IPS-15b (cell line): ENCODE data around the gene INTS4.
"Not testable (repeated sequence)": the region's sequence is repeated elsewhere in the genome, so short reads cannot be mapped to it uniquely, and the experiment has no call there.

Source experiments
- H3K27me3 ChIP-seq: one replicate; pipeline ENCODE4 v1.6.1; 2013; ENCODE audit warnings: low read length; ENCODE audit not compliant: control insufficient read depth, insufficient read depth
- H3K36me3 ChIP-seq: one replicate; pipeline ENCODE4 v1.6.1; 2013; ENCODE audit warnings: low read length; ENCODE audit not compliant: control insufficient read depth, insufficient read depth
- H3K4me1 ChIP-seq: one replicate; pipeline ENCODE4 v1.6.1; 2013; ENCODE audit warnings: mild to moderate bottlenecking, low read length; ENCODE audit not compliant: control insufficient read depth, insufficient read depth
- H3K4me3 ChIP-seq: one replicate; pipeline ENCODE4 v1.5.1; 2013; ENCODE audit warnings: low read depth, low read length
- H3K9ac ChIP-seq: one replicate; pipeline ENCODE4 v1.6.1; 2013; ENCODE audit warnings: low read depth, mild to moderate bottlenecking, low read length
- H3K9me3 ChIP-seq: one replicate; pipeline ENCODE4 v1.6.1; 2013; ENCODE audit warnings: mild to moderate bottlenecking, low read length; ENCODE audit not compliant: control insufficient read depth, insufficient read depth

Gene INTS4

DNA sequence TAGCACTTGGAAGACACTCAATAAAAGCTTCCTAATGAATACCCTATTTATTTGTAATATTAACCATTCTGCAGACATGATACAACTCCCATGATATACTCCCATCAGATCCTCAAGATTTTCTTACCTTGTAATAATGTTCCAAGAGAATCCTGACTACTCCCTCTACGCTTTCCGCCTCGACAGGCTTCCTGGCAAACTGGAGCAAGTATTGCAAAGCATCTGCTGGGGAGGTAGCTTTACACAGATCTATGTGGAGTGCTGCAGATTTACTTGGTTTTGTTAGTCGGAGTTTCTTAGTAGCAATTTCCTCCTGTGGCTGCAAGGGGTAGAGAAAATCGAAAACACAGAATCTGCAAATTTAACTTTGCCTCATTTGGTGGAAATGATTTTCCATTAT is 3.5 kb downstream of the INTS4 start:
- no peak overlapping the region for H3K4me3 ChIP-seq
- H3K4me1 ChIP-seq = peaks cover 3% of the 10 kb centered on the region
- H3K36me3 ChIP-seq = peaks cover 3% of the 10 kb centered on the region
- no peak overlapping the region for H3K9ac ChIP-seq
- no peaks in the 10 kb centered on the region for H3K27me3 ChIP-seq
- H3K9me3 ChIP-seq = no peaks in the 10 kb centered on the region

DNA sequence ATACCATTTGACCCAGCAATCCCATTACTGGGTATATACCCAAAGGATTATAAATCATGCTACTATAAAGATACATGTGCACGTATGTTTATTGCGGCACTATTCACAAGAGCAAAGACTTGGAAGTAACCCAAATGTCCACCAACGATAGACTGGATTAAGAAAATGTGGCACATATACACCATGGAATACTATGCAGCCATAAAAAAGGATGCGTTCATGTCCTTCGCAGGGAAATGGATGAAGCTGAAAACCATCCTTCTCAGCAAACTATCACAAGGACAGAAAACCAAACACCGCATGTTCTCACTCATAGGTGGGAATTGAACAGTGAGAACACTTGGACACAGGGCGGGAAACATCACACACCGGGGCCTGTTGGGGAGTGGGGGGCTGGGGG is 8.0 kb downstream of the INTS4 start:
- H3K9me3 ChIP-seq, H3K36me3 ChIP-seq, H3K9ac ChIP-seq, H3K4me3 ChIP-seq, H3K4me1 ChIP-seq, H3K27me3 ChIP-seq: not testable (repeated sequence)

DNA sequence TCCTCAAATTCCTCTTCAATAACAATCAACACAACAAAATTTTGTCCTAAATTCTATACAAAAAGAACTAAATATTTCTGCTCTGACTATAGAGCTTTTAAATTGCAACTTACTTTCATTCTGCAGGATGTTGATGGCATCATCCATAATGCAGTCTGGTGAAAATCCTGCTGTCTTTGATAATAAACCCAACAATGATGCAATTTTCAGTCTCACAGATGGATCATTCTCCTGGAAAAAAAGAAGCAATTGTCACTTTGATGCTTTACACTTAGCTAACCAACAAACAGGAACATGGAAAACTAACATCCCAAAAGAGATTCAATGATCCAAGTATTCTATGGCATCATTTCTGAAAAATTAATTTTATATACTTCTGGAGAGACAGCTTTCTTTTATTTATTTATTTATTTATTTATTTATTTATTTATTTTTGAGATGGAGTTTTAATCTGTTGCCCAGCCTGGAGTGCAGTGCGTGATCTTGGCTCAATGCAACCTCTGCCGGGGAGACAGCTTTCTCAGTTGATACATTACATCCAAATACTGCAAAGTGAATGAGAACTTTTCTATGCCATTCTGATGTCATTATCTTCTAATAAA is 13.0 kb downstream of the INTS4 start:
- Histone ChIP-seq H3K4me3 (no peak overlapping the region), H3K9me3 (no peaks in the 10 kb centered on the region), H3K4me1 (no peaks in the 10 kb centered on the region), H3K36me3 (peaks cover 6% of the 10 kb centered on the region), H3K9ac (no peak overlapping the region), H3K27me3 (no peaks in the 10 kb centered on the region)

GRCh38 chr11:77968337-77968736 is 26.1 kb downstream of the INTS4 start:
- H3K9me3 ChIP-seq = no peaks in the 10 kb centered on the region
- H3K4me1 ChIP-seq = no peaks in the 10 kb centered on the region
- H3K36me3 ChIP-seq = peaks cover 5% of the 10 kb centered on the region
- H3K4me3 ChIP-seq = no peak overlapping the region
- H3K9ac ChIP-seq = no peak overlapping the region
- H3K27me3 ChIP-seq = no peaks in the 10 kb centered on the region

DNA sequence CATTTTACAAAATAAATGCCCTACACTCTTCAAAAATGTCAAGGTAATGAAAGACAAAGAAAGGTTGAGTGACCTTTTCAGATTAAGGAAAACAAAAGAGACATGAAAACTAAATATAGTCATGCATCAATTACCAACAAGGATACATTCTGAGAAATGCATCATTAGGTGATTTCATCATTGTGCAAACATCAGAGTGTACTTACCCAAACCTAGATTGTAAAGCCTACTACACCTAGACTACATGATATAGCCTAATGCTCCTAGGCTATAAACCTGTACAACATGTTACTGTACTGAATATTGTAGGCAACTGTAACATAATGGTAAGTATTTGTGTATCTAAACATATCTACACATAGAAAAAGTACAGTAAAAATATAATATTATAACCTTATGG is 26.7 kb downstream of the INTS4 start:
- peaks cover 5% of the 10 kb centered on the region for H3K36me3 ChIP-seq
- H3K27me3 ChIP-seq = no peaks in the 10 kb centered on the region
- no peaks in the 10 kb centered on the region for H3K9me3 ChIP-seq
- no peaks in the 10 kb centered on the region for H3K4me1 ChIP-seq
- H3K4me3 ChIP-seq = no peak overlapping the region
- no peak overlapping the region for H3K9ac ChIP-seq

DNA sequence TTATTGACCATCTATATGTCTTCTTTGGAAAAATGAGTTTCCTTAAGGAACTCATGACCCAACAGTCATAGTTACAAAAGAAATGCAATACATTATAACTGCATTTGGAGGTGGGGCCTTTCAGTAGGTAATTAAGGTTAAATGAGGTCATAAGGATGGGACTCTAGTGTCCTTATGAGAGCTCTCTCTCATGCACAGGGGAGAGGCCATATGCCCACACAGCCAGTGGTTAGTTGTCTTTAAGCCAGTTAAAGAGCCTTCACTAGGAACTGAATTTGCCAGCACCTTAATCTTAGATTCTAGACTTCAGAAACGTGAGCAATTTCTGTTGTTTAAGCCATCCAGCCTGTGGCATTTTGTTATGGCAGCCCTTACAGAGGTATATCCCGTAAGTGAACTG is 27.3 kb downstream of the INTS4 start:
- Histone ChIP-seq H3K27me3 (no peaks in the 10 kb centered on the region), H3K4me3 (no peak overlapping the region), H3K9me3 (no peaks in the 10 kb centered on the region), H3K4me1 (no peaks in the 10 kb centered on the region), H3K36me3 (peaks cover 5% of the 10 kb centered on the region), H3K9ac (no peak overlapping the region)

DNA sequence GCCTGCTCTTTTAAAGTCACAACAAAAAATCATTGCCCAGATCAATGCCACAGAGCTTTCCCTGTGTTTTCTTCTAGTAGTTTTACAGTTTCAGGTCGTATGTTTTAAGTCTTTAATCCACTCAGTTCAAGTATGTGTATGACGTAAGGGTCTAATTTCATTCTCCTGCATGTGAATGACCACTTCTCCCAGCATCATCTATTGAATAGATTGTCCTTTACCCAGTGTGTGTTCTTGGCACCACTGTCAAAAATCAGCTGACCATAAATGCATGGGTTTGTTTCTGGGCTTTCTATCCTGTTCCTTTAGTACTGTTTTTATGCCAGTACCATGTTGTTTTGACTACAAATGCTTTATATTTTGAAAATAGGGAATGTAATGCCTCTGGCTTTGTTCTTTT is 28.1 kb downstream of the INTS4 start:
- Histone ChIP-seq H3K9me3 (no peaks in the 10 kb centered on the region), H3K4me3 (no peak overlapping the region), H3K36me3 (peaks cover 5% of the 10 kb centered on the region), H3K9ac (no peak overlapping the region), H3K4me1 (no peaks in the 10 kb centered on the region), H3K27me3 (no peaks in the 10 kb centered on the region)

DNA sequence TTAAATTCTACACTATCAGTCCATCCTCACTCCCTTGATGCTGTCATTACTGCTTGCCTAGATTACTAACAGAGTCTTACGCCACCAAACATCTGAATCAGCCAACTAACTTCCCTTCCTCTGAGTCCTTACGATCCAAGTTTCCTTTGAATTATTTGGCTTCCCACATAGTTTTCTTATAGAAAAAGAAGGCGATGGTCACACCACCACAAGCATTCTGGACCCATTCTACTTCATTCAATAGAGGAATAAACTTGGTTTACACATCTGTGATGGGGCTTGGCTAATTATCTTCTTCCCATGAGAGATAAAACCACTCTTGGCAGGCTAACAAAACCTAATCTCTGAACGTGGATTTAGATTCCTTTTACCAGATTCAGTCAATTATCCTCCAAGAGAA is 35.0 kb downstream of the INTS4 start:
- Histone ChIP-seq H3K4me1 (no peaks in the 10 kb centered on the region), H3K9me3 (no peaks in the 10 kb centered on the region), H3K9ac (no peak overlapping the region), H3K27me3 (no peaks in the 10 kb centered on the region), H3K36me3 (no peaks in the 10 kb centered on the region), H3K4me3 (no peak overlapping the region)

- not testable (repeated sequence) for H3K9me3 ChIP-seq, H3K9ac ChIP-seq, H3K36me3 ChIP-seq, H3K4me3 ChIP-seq, H3K27me3 ChIP-seq, H3K4me1 ChIP-seq
Measured at GRCh38 chr11:77958583-77959177, 35.8 kb downstream of the INTS4 start.

DNA sequence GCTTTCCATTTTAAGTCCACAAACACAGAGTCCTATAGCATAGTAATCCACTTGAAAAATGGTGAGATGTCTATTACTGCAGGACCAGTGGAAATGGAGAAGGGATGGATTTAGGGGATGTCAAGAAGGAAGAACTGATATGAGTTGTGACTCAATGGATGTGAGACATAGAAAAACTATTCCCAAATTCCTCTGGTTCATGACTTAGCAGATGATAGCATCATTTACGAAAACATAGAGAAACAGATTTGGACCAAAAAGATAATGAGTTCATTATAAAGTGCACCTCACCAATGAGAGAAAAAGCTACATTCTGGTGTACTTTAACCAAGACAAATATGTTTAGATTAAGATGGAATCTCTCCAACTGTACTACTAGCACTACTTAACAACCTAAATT is 51.2 kb downstream of the INTS4 start:
- H3K4me1 ChIP-seq, H3K27me3 ChIP-seq, H3K4me3 ChIP-seq, H3K9me3 ChIP-seq, H3K36me3 ChIP-seq, H3K9ac ChIP-seq: not testable (repeated sequence)

- not testable (repeated sequence) for H3K27me3 ChIP-seq, H3K9ac ChIP-seq, H3K4me1 ChIP-seq, H3K9me3 ChIP-seq, H3K36me3 ChIP-seq, H3K4me3 ChIP-seq
Measured at GRCh38 chr11:77942465-77942864, 52.0 kb downstream of the INTS4 start.

- H3K9me3 ChIP-seq, H3K36me3 ChIP-seq, H3K27me3 ChIP-seq, H3K4me1 ChIP-seq, H3K4me3 ChIP-seq, H3K9ac ChIP-seq: not testable (repeated sequence)
Measured at GRCh38 chr11:77933596-77933995, 60.9 kb downstream of the INTS4 start.
